Head of caudate nucleus (tissue), 42 donors: Measurements from ENCODE around the gene SRCAP.
"Not testable (repeated sequence)": the region's sequence is repeated elsewhere in the genome, so short reads cannot be mapped to it uniquely, and the experiment has no call there.

ENCODE experiments used
- DNase-seq, 42 donors: peaks; one replicate each; pipeline versions ENCODE4 v3.0.0 to v3.0.0-alpha.2; 2020 to 2021; ENCODE audit warnings: mixed read lengths in 7 of 42
- intact Hi-C: fragments of 100-400 bp; cut with DNase I; formaldehyde crosslinking; loops from one replicate; pipeline ENCODE4 v1.15.0; 2022

Gene SRCAP

GRCh38 chr16:30692396-30693064 lies 6.4 kb upstream of the SRCAP start:
- intact Hi-C loops, result no loop called here
- no peak for DNase-seq

- DNase-seq, result no peak
- intact Hi-C loops, result loop anchor here (5.0 kb wide), 2 partner anchors 52 to 618 kb away; partner anchors contain the start of genes PHKG2 and PPP4C
Observed at GRCh38 chr16:30694926-30695693, 3.9 kb upstream of the SRCAP start.

- intact Hi-C loops, result loop anchor here (5.0 kb wide), 2 partner anchors 51 to 619 kb away; partner anchors contain the start of genes PHKG2 and PPP4C
- not testable (repeated sequence) for DNase-seq
Observed at GRCh38 chr16:30696646-30697045, 2.3 kb upstream of the SRCAP start.

GRCh38 chr16:30697264-30698138 lies 1.5 kb upstream of the SRCAP start:
- peak in 40 of 42 donors; percentile 96 to 100 (median 99) for DNase-seq
- intact Hi-C loops, result loop anchor here (1.0 to 5.0 kb wide), 3 partner anchors 39 to 620 kb away; partner anchors contain the start of genes FBRS, PHKG2 and PPP4C

GRCh38 chr16:30698139-30698815 lies 694 bp upstream of the SRCAP start:
- peak; percentile 60 to 99 (median 88) for DNase-seq
- intact Hi-C loops, result loop anchor here (1.0 to 5.0 kb wide), 3 partner anchors 40 to 621 kb away; partner anchors contain the start of genes FBRS, PHKG2 and PPP4C

- no peak for DNase-seq
- intact Hi-C loops, result loop anchor here (5.0 kb wide), 2 partner anchors 48 to 622 kb away; partner anchors contain the start of genes PHKG2 and PPP4C
Observed at GRCh38 chr16:30699615-30700099, 686 bp downstream of the SRCAP start.

- intact Hi-C loops, result no loop called here
Observed at GRCh38 chr16:30700491-30700890, 1.5 kb downstream of the SRCAP start.

GRCh38 chr16:30700971-30701370 lies 2.0 kb downstream of the SRCAP start:
- intact Hi-C loops, result no loop called here
- DNase-seq, result no peak

More at GRCh38 chr16:30700491-30700890, 1.5 kb downstream of the SRCAP start:
- DNase-seq, result peak in 2 of 42 donors; percentile 19 to 28

GRCh38 chr16:30703071-30703470 lies 4.1 kb downstream of the SRCAP start:
- intact Hi-C loops, result not testable (repeated sequence)

GRCh38 chr16:30703971-30704370 lies 5.0 kb downstream of the SRCAP start:
- no peak for DNase-seq
- intact Hi-C loops, result no loop called here

More at GRCh38 chr16:30703071-30703470, 4.1 kb downstream of the SRCAP start:
- peak in 7 of 42 donors; percentile 22 to 53 (median 39) for DNase-seq

GRCh38 chr16:30706046-30706445 lies 7.1 kb downstream of the SRCAP start:
- DNase-seq, result no peak
- intact Hi-C loops, result no loop called here

GRCh38 chr16:30710971-30711370 lies 12.0 kb downstream of the SRCAP start:
- intact Hi-C loops, result no loop called here
- no peak for DNase-seq

- intact Hi-C loops, result no loop called here
- no peak for DNase-seq
Observed at GRCh38 chr16:30711712-30712111, 12.7 kb downstream of the SRCAP start.

- DNase-seq, result peak in 1 of 42 donors; percentile 15
Observed at GRCh38 chr16:30715750-30716445, 16.9 kb downstream of the SRCAP start.

GRCh38 chr16:30720086-30720485 lies 21.1 kb downstream of the SRCAP start:
- intact Hi-C loops, result no loop called here
- DNase-seq, result peak in 1 of 42 donors; percentile 7

More at GRCh38 chr16:30715750-30716445, 16.9 kb downstream of the SRCAP start:
- intact Hi-C loops, result no loop called here

- intact Hi-C loops, result no loop called here
- DNase-seq, result peak in 1 of 42 donors; percentile 5
Observed at GRCh38 chr16:30720694-30721093, 21.7 kb downstream of the SRCAP start.

GRCh38 chr16:30721167-30721566 lies 22.2 kb downstream of the SRCAP start:
- intact Hi-C loops, result no loop called here
- no peak for DNase-seq

- no peak for DNase-seq
- intact Hi-C loops, result no loop called here
Observed at GRCh38 chr16:30721606-30722005, 22.6 kb downstream of the SRCAP start.
